Measurements from ENCODE around the gene VGF.

VGF gene

GRCh38 chr7:101174322-101174854 lies 9.0 kb upstream of the VGF start:
- Histone ChIP-seq H3K4me1 (ENCODE audit: low read depth, poor library complexity, severe bottlenecking) (peaks cover 7% of the 10 kb centered on the region), H3K27ac (no peak overlapping the region), H2AFZ (ENCODE audit: low read depth) (no peak overlapping the region), H3K9ac (no peak overlapping the region), H3K79me2 (ENCODE audit: insufficient read depth, low read depth) (no peaks in the 10 kb centered on the region), H3K4me2 (no peak overlapping the region), H3K27me3 (ENCODE audit: insufficient read depth, low read depth) (peaks cover 97% of the 10 kb centered on the region), H3K4me3 (IDR thresholded peaks at IDR 0.05; ENCODE audit: insufficient read depth, low read depth, low read length) (no peak overlapping the region), H3K36me3 (ENCODE audit: insufficient read depth) (no peaks in the 10 kb centered on the region), H4K20me1 (ENCODE audit: insufficient read depth) (no peaks in the 10 kb centered on the region)
- TF ChIP-seq CTCF (conservative IDR thresholded peaks at IDR 0.05; ENCODE audit: low read depth, low read length), result no peak

- H3K27me3 ChIP-seq (ENCODE audit: insufficient read depth, low read depth), result peaks cover 98% of the 10 kb centered on the region
- no peaks in the 10 kb centered on the region for H4K20me1 ChIP-seq (ENCODE audit: insufficient read depth)
- no peak overlapping the region for H3K4me3 ChIP-seq (IDR thresholded peaks at IDR 0.05; ENCODE audit: insufficient read depth, low read depth, low read length)
- no peak for TF ChIP-seq CTCF (conservative IDR thresholded peaks at IDR 0.05; ENCODE audit: low read depth, low read length)
- H3K9ac ChIP-seq, result no peak overlapping the region
- no peak overlapping the region for H3K27ac ChIP-seq
- H3K4me1 ChIP-seq (ENCODE audit: low read depth, poor library complexity, severe bottlenecking), result peaks cover 7% of the 10 kb centered on the region
- H3K36me3 ChIP-seq (ENCODE audit: insufficient read depth), result no peaks in the 10 kb centered on the region
- no peak overlapping the region for H2AFZ ChIP-seq (ENCODE audit: low read depth)
- no peaks in the 10 kb centered on the region for H3K79me2 ChIP-seq (ENCODE audit: insufficient read depth, low read depth)
- H3K4me2 ChIP-seq, result no peak overlapping the region
These were observed 8.4 kb upstream of the VGF start for GRCh38 chr7:101173752-101174244.

GRCh38 chr7:101172854-101173751 lies 7.7 kb upstream of the VGF start:
- Histone ChIP-seq H3K79me2 (ENCODE audit: insufficient read depth, low read depth) (no peaks in the 10 kb centered on the region), H3K27ac (no peak overlapping the region), H3K9ac (no peak overlapping the region), H3K4me1 (ENCODE audit: low read depth, poor library complexity, severe bottlenecking) (peaks cover 7% of the 10 kb centered on the region), H4K20me1 (ENCODE audit: insufficient read depth) (no peaks in the 10 kb centered on the region), H3K27me3 (ENCODE audit: insufficient read depth, low read depth) (peaks cover 99% of the 10 kb centered on the region), H3K4me2 (no peak overlapping the region), H2AFZ (ENCODE audit: low read depth) (no peak overlapping the region), H3K36me3 (ENCODE audit: insufficient read depth) (no peaks in the 10 kb centered on the region), H3K4me3 (IDR thresholded peaks at IDR 0.05; ENCODE audit: insufficient read depth, low read depth, low read length) (no peak overlapping the region)
- TF ChIP-seq CTCF (conservative IDR thresholded peaks at IDR 0.05; ENCODE audit: low read depth, low read length), result no peak

- Histone ChIP-seq H3K27ac (no peak overlapping the region), H3K79me2 (ENCODE audit: insufficient read depth, low read depth) (no peaks in the 10 kb centered on the region), H3K4me2 (no peak overlapping the region), H3K36me3 (ENCODE audit: insufficient read depth) (no peaks in the 10 kb centered on the region), H4K20me1 (ENCODE audit: insufficient read depth) (no peaks in the 10 kb centered on the region), H3K27me3 (ENCODE audit: insufficient read depth, low read depth) (peaks cover 99% of the 10 kb centered on the region), H3K9ac (no peak overlapping the region), H2AFZ (ENCODE audit: low read depth) (no peak overlapping the region), H3K4me3 (IDR thresholded peaks at IDR 0.05; ENCODE audit: insufficient read depth, low read depth, low read length) (no peak overlapping the region), H3K4me1 (ENCODE audit: low read depth, poor library complexity, severe bottlenecking) (peaks cover 7% of the 10 kb centered on the region)
- no peak for TF ChIP-seq CTCF (conservative IDR thresholded peaks at IDR 0.05; ENCODE audit: low read depth, low read length)
These were observed 6.9 kb upstream of the VGF start for GRCh38 chr7:101172005-101172853.
